Gastroesophageal sphincter (tissue), 4 donors: ENCODE data around the gene VIL1. TPM values are rescaled to one million over a fixed set of nuclear protein-coding genes. Genes with fewer than 3 reads are reported as not detected.

Experiments used
- small RNA-seq, 4 donors: library from RNA; depleted of rRNA; stranded (forward); fragments of <200 nt; gene quantifications; one replicate each; pipeline ENCODE3, GENCODE V24; 2016
- total RNA-seq, 4 donors: library from RNA; depleted of rRNA; stranded (reverse); fragments of >200 nt; gene quantifications; one replicate each; pipeline ENCODE4 v1.1.0, GENCODE V29; 2016

VIL1 gene
- total RNA-seq, 4 donors from 2014 or later = not detected

Small RNA genes within 50 kb of the gene (small RNA-seq; reads per million reads assigned to genes)
- 645 to 1,185 (median 739) reads per million in 4 donors for gene MIR26B

Other genes starting within 250 kb of the VIL1 start
- 100 to 1,000 TPM; 275 to 314 (median 287) TPM for gene ARPC2, start 201.9 kb upstream of the VIL1 start, total RNA-seq
- 1 to 10 TPM in 2 of 4 donors, under 1 TPM in 2; 0.31 to 4.0 (median 1.4) TPM for gene GPBAR1, start 158.1 kb upstream of the VIL1 start, total RNA-seq
- gene AAMP, start 149.0 kb upstream of the VIL1 start, total RNA-seq = 100 to 1,000 TPM in 3 of 4 donors, 10 to 100 TPM in 1; 97.8 to 163 (median 131) TPM
- gene PNKD, start 148.6 kb upstream of the VIL1 start, total RNA-seq = 10 to 100 TPM; 48.6 to 60.2 (median 56.9) TPM
- gene TMBIM1, start 126.6 kb upstream of the VIL1 start, total RNA-seq = 100 to 1,000 TPM; 152 to 245 (median 191) TPM
- not detected for gene CATIP, start 62.3 kb upstream of the VIL1 start, total RNA-seq
- 10 to 100 TPM in 2 of 4 donors, 1 to 10 TPM in 2; 5.9 to 23.0 (median 9.5) TPM for gene SLC11A1, start 36.9 kb upstream of the VIL1 start, total RNA-seq
- gene CTDSP1, start 19.3 kb upstream of the VIL1 start, total RNA-seq = 100 to 1,000 TPM; 121 to 159 (median 136) TPM
- gene USP37, start 149.2 kb downstream of the VIL1 start, total RNA-seq = 10 to 100 TPM in 1 of 4 donors, 1 to 10 TPM in 3; 8.3 to 17.4 (median 9.0) TPM
- gene CNOT9, start 149.7 kb downstream of the VIL1 start, total RNA-seq = 10 to 100 TPM; 27.5 to 35.3 (median 32.3) TPM
- 10 to 100 TPM in 2 of 4 donors, 1 to 10 TPM in 2; 1.6 to 18.8 (median 9.3) TPM for gene PLCD4, start 188.8 kb downstream of the VIL1 start, total RNA-seq
- 10 to 100 TPM; 10.8 to 33.3 (median 24.6) TPM for gene ZNF142, start 240.5 kb downstream of the VIL1 start, total RNA-seq
- 10 to 100 TPM; 24.3 to 37.4 (median 29.9) TPM for gene BCS1L, start 240.6 kb downstream of the VIL1 start, total RNA-seq